Activated naive CD8-positive, alpha-beta T cell treated with anti-CD3 and anti-CD28 coated beads for 36 hours (primary cell): Measurements from ENCODE around the gene MAPK12. TPM values are rescaled to one million over a fixed set of nuclear protein-coding genes. Genes with fewer than 3 reads are reported as not detected.
A peak's percentile ranks its signal among the peaks of the same experiment; 100 is the strongest.

Experiments used
- DNase-seq: peaks from one replicate; pipeline ENCODE4 v3.0.0; 2021
- H3K27ac Mint-ChIP-seq: one replicate; pipeline ENCODE4 v1.8.0; 2022; ENCODE audit warnings: mild to moderate bottlenecking, moderate library complexity, mixed read lengths
- H3K27me3 Mint-ChIP-seq: one replicate; pipeline ENCODE4 v1.8.0; 2022; ENCODE audit warnings: mild to moderate bottlenecking, mixed read lengths
- H3K36me3 Mint-ChIP-seq: one replicate; pipeline ENCODE4 v1.8.0; 2021; ENCODE audit warnings: mild to moderate bottlenecking, mixed read lengths
- H3K4me1 Mint-ChIP-seq: one replicate; pipeline ENCODE4 v1.8.0; 2021; ENCODE audit warnings: mixed read lengths
- H3K4me3 Mint-ChIP-seq: one replicate; pipeline ENCODE4 v1.8.0; 2022; ENCODE audit warnings: mild to moderate bottlenecking, moderate library complexity, mixed read lengths
- H3K9me3 Mint-ChIP-seq: one replicate; pipeline ENCODE4 v1.8.0; 2022; ENCODE audit warnings: mixed read lengths
- total RNA-seq, 2 experiments: library from RNA; stranded (reverse); gene quantifications; one replicate each; pipeline ENCODE4 v1.2.3, GENCODE V29; 2021

Gene MAPK12
- total RNA-seq, 2 experiments from 2014 or later: 3.5 to 3.6 TPM

GRCh38 chr22:50257451-50258360 is 3.8 kb downstream of the MAPK12 start:
- H3K27ac Mint-ChIP-seq: no peak overlapping the region
- no peak overlapping the region for H3K4me3 Mint-ChIP-seq
- H3K4me1 Mint-ChIP-seq: peaks cover 5% of the 10 kb centered on the region
- H3K36me3 Mint-ChIP-seq: no peaks in the 10 kb centered on the region
- peaks cover 30% of the 10 kb centered on the region for H3K27me3 Mint-ChIP-seq
- no peak for DNase-seq
- no peaks in the 10 kb centered on the region for H3K9me3 Mint-ChIP-seq

GRCh38 chr22:50257041-50257440 is 4.4 kb downstream of the MAPK12 start:
- H3K9me3 Mint-ChIP-seq: no peaks in the 10 kb centered on the region
- H3K4me1 Mint-ChIP-seq: peaks cover under 1% of the 10 kb centered on the region
- no peaks in the 10 kb centered on the region for H3K36me3 Mint-ChIP-seq
- no peak overlapping the region for H3K27ac Mint-ChIP-seq
- peaks cover 24% of the 10 kb centered on the region for H3K27me3 Mint-ChIP-seq
- no peak overlapping the region for H3K4me3 Mint-ChIP-seq
- no peak for DNase-seq

- Mint-ChIP-seq H3K4me1 (no peaks in the 10 kb centered on the region), H3K36me3 (no peaks in the 10 kb centered on the region), H3K4me3 (no peak overlapping the region), H3K9me3 (no peaks in the 10 kb centered on the region), H3K27ac (no peak overlapping the region), H3K27me3 (peaks cover 22% of the 10 kb centered on the region)
- DNase-seq: no peak
Observed at GRCh38 chr22:50256258-50256862, 5.1 kb downstream of the MAPK12 start.

GRCh38 chr22:50255607-50256006 is 5.9 kb downstream of the MAPK12 start:
- Mint-ChIP-seq H3K27ac (no peak overlapping the region), H3K4me3 (no peak overlapping the region), H3K36me3 (no peaks in the 10 kb centered on the region), H3K4me1 (peaks cover 1% of the 10 kb centered on the region), H3K9me3 (no peaks in the 10 kb centered on the region), H3K27me3 (peaks cover 21% of the 10 kb centered on the region)
- DNase-seq: no peak

- Mint-ChIP-seq H3K27ac (no peak overlapping the region), H3K36me3 (no peaks in the 10 kb centered on the region), H3K4me3 (no peak overlapping the region), H3K9me3 (no peaks in the 10 kb centered on the region), H3K4me1 (peaks cover 5% of the 10 kb centered on the region), H3K27me3 (peaks cover 16% of the 10 kb centered on the region)
- DNase-seq: no peak
Observed at GRCh38 chr22:50255099-50255498, 6.4 kb downstream of the MAPK12 start.

GRCh38 chr22:50253941-50254340 is 7.5 kb downstream of the MAPK12 start:
- DNase-seq: no peak
- no peak overlapping the region for H3K27ac Mint-ChIP-seq
- peaks cover 4% of the 10 kb centered on the region for H3K27me3 Mint-ChIP-seq
- no peak overlapping the region for H3K4me3 Mint-ChIP-seq
- no peaks in the 10 kb centered on the region for H3K36me3 Mint-ChIP-seq
- peaks cover 5% of the 10 kb centered on the region for H3K4me1 Mint-ChIP-seq
- H3K9me3 Mint-ChIP-seq: no peaks in the 10 kb centered on the region

- H3K27ac Mint-ChIP-seq: no peak overlapping the region
- H3K36me3 Mint-ChIP-seq: no peaks in the 10 kb centered on the region
- H3K4me3 Mint-ChIP-seq: no peak overlapping the region
- no peaks in the 10 kb centered on the region for H3K9me3 Mint-ChIP-seq
- H3K27me3 Mint-ChIP-seq: no peaks in the 10 kb centered on the region
- no peak for DNase-seq
- H3K4me1 Mint-ChIP-seq: peaks cover 5% of the 10 kb centered on the region
Observed at GRCh38 chr22:50253046-50253915, 8.2 kb downstream of the MAPK12 start.

- no peak overlapping the region for H3K4me3 Mint-ChIP-seq
- H3K27ac Mint-ChIP-seq: no peak overlapping the region
- peaks cover 5% of the 10 kb centered on the region for H3K36me3 Mint-ChIP-seq
Observed at GRCh38 chr22:50252082-50253045, 9.1 kb downstream of the MAPK12 start.

GRCh38 chr22:50251477-50252081 is 9.9 kb downstream of the MAPK12 start:
- no peak for DNase-seq
- Mint-ChIP-seq H3K4me3 (peak overlapping the region; percentile 18), H3K27ac (no peak overlapping the region), H3K9me3 (no peaks in the 10 kb centered on the region), H3K27me3 (no peaks in the 10 kb centered on the region), H3K4me1 (peaks cover 11% of the 10 kb centered on the region), H3K36me3 (peaks cover 8% of the 10 kb centered on the region)

More at GRCh38 chr22:50252082-50253045, 9.1 kb downstream of the MAPK12 start:
- Mint-ChIP-seq H3K9me3 (no peaks in the 10 kb centered on the region), H3K4me1 (peaks cover 8% of the 10 kb centered on the region), H3K27me3 (no peaks in the 10 kb centered on the region)
- DNase-seq: peak; percentile 72

GRCh38 chr22:50250555-50251476 is 10.7 kb downstream of the MAPK12 start, which contains the start of gene HDAC10:
Gene HDAC10 (minus strand): TSS chr22:50251265. CDS start chr22:50251032, 233 bp downstream.
- Mint-ChIP-seq H3K36me3 (peaks cover 8% of the 10 kb centered on the region), H3K9me3 (no peaks in the 10 kb centered on the region), H3K4me3 (peak within 1 kb of the TSS; percentile 83), H3K27me3 (no peaks in the 10 kb centered on the region), H3K4me1 (peaks cover 11% of the 10 kb centered on the region), H3K27ac (peak within 1 kb of the TSS; percentile 81)
- peak; percentile 91 for DNase-seq

GRCh38 chr22:50250249-50250554 is 11.3 kb downstream of the MAPK12 start:
- peaks cover 8% of the 10 kb centered on the region for H3K36me3 Mint-ChIP-seq

GRCh38 chr22:50249341-50250248 is 11.9 kb downstream of the MAPK12 start:
- DNase-seq: no peak
- no peak overlapping the region for H3K27ac Mint-ChIP-seq
- peaks cover 11% of the 10 kb centered on the region for H3K36me3 Mint-ChIP-seq
- H3K4me1 Mint-ChIP-seq: peaks cover 11% of the 10 kb centered on the region
- H3K9me3 Mint-ChIP-seq: no peaks in the 10 kb centered on the region
- no peaks in the 10 kb centered on the region for H3K27me3 Mint-ChIP-seq
- H3K4me3 Mint-ChIP-seq: peak overlapping the region; percentile 83

More at GRCh38 chr22:50250249-50250554, 11.3 kb downstream of the MAPK12 start:
- Mint-ChIP-seq H3K9me3 (no peaks in the 10 kb centered on the region), H3K4me3 (peak overlapping the region; percentile 83), H3K27me3 (no peaks in the 10 kb centered on the region), H3K27ac (no peak overlapping the region), H3K4me1 (peaks cover 11% of the 10 kb centered on the region)
- no peak for DNase-seq
